Measurements from ENCODE around the gene MTRF1.
"Not testable (repeated sequence)": the region's sequence is repeated elsewhere in the genome, so short reads cannot be mapped to it uniquely, and the experiment has no call there.

MTRF1 gene

DNA sequence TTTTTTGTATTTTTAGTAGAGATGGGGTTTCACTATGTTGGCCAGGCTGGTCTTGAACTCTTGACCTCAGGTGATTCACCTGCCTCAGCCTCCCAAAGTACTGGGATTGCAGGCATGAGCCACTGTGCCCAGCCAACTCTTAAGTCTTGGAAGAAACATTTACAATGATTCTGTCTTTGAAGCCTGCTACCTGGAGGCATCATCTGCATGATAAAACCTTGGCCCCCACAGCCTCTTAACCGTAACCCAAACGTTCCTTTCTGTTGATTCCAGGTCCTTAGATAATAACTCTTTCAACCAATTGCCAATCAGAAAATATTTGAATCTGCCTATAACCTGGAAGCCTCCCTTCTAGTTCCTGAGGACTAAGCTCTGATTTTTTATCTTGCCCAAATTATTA is 15.8 kb upstream of the MTRF1 start:
- not testable (repeated sequence) for DNase-seq (ENCODE audit: low read depth in 3 of 3)

DNA sequence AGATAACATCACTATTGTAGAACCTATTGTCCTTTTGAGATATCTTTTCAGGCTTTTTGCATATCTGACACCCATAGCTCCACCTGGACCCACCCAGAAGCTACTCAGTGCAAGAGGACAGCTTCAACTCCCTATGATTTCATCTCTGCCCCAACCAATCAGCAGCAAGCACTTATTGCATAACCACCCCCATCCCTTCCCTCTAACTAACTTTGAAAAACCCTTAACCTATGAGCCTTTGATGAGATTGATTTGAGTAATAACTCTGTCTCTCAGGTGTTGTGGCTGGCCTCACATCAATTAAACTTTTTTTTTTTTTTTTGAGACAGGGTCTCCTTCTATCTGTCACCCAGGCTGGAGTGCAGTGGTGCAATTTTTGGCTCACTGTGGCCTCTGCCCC is 13.4 kb upstream of the MTRF1 start:
- DNase-seq (ENCODE audit: low read depth in 3 of 3), result no peak

DNA sequence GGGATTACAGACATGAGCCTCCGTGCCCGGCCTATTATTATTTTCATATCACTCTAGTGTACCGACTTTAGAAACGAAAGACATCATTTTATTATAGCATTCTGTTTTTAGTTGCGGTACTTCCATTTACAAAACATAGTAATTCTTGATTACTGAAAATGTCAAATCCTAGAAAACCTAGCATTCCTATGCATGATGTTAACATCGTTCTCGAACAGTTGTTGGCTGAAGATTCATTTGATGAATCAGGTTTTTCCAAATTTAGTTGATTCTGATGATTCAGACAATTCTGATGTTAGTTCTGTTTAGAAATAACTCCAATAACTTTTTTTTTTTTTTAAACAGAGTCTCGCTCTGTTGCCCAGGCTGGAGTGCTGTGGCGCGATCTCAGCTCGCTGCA is 11.5 kb upstream of the MTRF1 start:
- no peak for DNase-seq (ENCODE audit: low read depth in 3 of 3)

DNA sequence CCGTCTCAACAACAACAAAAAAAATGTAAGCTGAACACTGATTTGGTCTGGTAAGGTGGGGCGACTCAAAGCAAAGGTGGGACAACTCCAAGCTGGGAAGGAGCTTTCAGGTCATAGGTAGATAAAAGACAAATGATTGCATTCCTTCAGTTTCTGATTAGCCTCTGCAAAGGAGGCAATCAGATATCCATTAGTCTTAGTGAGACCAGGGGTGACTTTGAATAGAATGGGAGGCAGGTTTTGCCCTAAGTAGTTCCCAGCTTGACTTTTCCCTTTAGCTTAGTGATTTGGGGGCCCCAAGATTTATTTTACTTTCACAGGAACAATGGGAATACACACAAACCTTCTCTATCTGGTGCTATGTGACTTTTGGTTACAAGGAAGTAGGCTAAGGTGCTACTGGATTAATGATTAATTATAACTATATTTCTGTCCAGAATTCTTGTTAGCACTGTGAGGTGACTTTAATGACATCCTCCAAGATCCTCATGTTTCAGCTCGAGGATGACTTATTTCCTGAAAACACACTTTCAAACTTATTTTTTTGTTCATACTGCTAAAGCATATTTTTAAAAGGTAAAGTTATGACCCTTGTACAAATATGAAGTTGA is 10.6 kb upstream of the MTRF1 start:
- no peak for DNase-seq (ENCODE audit: low read depth in 3 of 3)

DNA sequence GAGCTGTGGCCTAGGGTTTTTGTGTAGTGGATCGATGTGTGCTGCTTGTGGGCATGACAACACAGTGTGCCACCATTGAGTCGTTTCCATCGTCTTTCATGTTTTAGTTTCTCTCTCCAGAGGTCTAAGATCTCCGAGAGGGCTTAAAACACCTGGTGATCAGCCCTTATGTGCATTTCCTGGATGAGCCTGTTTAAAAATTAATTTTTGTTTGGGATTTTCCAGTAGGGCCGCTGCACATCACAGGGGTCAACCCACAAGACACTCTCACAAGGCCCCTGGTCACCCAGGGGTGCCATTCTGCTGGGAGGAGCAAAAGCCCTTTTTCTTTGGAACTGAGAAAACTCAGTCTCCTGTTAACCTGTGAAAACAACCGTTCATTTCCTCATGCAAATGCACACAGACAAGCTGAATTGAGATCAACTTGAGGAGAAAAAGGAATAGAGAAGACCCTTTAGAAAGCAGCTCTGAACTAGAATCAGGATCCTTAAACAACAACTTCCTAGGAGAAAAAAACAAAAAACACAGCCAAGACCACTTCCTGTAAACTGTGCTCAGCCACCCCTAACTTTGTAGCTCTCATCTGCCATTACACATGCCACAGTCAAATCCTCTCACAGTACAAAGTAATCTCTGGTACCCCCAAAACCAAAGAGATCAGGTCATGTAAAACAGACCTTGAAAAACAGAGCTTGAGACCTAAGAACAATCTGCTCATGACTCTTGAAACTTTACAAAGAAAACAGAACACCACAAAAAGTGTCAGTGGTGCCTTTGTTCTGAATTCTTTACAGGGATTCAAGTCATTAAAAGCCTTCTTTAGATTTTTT is 8.3 kb upstream of the MTRF1 start:
- DNase-seq (ENCODE audit: low read depth in 3 of 3), result no peak

DNA sequence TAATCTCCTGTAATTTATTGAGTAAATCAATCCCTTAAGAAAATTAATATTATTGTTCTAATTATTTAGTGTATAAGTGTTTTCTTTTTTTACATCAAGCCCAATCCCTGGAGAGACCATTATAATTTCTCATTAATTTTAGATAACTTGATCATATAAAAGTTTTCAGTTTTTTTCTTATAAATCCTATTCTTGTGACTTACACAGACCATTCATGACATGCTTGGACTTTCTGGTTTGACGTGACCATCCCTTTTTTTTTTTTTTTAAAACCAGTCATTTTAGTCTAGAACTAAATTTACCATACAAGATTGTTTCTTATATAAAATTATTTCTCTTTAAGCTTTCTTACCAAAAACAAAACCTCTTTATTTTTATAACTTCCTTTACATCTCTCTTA is 5.4 kb upstream of the MTRF1 start:
- DNase-seq (ENCODE audit: low read depth in 3 of 3), result no peak

DNA sequence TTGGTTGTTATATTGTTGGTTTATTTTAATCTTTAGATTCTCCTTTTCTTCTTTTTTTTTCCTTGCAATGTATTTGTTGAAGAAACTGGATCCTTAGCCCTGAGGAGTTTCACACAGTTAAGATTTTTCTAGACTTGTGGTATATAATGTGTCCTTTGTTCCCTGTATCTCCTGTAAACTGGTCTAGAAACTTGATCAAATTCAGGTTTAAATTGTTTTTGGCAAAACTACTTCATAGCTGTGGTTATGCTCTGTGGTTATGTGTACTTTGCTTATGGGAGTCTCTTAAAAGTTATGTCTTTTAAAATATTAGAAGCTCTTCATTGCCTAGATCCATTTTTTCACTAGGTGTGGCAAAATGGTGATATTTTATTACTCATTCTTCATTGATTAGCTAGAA is 3.7 kb upstream of the MTRF1 start:
- no peak for DNase-seq (ENCODE audit: low read depth in 3 of 3)

DNA sequence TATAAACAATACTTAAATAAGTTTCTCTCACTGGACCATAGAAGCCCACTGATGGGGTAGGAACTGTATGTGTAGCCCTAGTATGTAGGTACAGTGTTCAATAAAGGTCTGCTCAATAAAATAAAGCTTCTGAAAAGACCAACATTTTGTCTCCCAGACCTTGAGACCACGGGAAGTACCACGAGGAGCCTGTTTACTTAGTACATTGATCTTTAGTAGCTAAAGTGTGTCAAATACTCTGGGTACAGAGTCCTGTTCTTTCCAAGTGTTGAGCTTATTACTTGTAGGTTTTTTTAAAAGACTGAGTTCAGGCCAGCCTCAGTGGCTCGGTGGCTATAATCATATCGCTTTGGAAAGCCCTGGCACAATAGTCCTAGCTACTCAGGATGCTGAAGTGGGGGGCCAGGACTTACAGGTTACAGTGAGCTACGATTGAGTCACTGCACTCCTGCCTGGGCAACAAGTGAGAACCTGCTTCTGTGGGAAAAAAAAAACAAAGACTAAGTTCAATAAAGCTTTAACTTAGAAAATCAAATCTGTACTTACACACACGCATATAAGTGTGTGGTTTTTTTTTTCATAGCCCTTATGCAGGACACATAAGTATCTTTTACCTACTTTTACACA is 3.4 kb downstream of the MTRF1 start:
- DNase-seq (ENCODE audit: low read depth in 3 of 3), result no peak

DNA sequence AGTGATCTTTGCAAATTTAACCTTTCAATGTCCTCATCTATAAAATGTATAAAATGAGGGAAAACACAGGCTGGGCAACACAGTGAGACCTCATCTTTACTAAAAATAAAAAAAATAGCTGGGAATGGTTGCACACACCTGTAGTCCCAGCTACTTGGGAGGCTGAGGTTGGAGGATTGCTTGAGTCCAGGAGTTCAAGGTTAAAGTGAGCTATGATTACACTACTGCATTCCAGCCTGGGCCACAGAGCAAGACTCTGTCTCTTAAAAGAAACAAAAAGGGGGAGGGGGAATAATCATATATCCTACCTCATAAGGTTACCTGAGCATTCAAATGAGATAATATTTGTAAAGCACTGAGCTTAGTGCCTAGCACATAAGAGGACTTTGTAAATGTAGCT is 5.8 kb downstream of the MTRF1 start:
- DNase-seq (ENCODE audit: low read depth in 3 of 3), result no peak

DNA sequence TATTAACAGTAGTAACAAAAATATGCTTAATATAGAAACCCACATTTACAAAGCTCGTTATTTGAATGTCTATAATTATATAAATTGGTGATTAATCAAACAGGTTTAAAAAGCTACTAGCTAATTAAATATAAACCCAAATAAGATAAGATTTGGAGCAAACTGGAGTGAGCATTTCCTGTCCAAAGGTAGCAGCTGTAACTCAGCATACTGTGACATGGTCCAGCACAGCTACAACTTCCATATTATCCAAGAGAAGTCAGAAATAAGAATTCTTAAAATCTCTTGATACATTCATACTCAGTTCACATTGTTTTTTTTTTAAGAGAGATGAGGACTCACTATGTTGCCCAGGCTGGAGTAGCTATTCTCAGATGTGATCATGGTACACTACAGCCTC is 8.5 kb downstream of the MTRF1 start:
- no peak for DNase-seq (ENCODE audit: low read depth in 3 of 3)

DNA sequence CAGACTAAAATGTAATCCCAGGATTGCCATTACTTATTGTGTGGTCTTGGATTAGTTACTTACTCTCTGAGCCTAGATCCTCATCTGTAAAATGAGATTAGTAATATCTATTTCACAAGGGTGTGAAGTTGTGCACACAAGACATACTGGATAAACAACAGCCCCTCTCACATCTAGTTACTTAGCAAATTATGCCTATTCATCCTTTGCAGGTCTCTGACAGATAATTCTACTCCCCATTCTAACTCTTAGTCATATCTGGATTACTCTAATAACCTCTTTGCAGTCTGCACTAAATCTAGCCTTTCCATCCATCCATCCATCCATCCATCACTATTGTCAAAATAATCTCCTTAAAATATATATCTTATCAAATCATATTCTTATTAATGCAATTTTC is 12.4 kb downstream of the MTRF1 start:
- no peak for DNase-seq (ENCODE audit: low read depth in 3 of 3)

DNA sequence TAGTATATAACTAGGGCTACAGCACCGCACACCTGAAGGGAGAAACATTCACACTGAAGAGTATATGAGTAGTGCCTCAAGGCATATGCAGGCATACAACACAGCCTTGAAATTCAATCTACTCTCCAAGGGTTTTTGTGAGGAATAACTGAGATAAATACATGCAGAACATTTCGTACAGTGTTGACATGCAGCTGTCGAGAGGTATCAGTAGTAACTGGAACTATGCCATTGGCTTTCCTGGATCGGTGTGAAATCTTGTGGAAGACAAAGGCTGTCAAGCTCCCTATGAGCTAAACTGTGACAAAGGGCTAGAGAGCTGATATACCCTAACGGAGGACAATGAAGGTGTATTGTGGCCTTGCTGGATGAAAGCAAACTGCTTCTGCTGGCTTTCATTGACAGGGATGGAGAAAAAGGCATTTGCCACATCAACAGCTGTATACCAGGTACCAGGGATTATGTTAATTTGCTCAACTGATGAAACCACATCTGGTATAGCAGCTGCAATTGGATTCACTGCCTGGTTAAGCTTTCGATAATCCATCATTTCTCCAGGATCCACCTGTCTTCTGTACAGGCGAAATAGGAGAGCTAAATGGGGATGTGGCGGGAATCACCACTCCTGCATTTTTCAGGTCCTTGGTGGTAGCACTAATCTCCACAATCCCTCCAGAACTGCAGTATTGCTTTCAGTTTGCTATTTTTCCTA is 16.3 kb downstream of the MTRF1 start:
- DNase-seq (ENCODE audit: low read depth in 3 of 3), result no peak

DNA sequence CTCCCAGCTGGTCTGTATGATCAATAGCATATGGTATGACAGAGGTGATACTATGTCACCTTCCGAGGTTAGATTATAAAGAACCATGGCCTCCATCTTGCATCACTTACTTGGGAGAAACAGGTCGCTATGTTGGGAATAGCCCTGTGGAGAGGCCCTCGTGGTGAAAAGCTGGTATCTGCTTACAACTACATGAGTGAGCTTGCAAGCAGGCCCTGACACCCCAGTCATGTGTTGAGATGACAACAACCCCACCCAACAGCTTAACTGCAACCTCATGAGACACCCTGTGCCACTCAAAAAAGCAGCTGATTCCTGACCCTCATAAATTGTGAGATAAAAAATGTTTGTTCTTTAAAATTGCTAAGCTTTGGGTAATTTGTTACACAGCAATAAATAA is 18.8 kb downstream of the MTRF1 start:
- no peak for DNase-seq (ENCODE audit: low read depth in 3 of 3)

DNA sequence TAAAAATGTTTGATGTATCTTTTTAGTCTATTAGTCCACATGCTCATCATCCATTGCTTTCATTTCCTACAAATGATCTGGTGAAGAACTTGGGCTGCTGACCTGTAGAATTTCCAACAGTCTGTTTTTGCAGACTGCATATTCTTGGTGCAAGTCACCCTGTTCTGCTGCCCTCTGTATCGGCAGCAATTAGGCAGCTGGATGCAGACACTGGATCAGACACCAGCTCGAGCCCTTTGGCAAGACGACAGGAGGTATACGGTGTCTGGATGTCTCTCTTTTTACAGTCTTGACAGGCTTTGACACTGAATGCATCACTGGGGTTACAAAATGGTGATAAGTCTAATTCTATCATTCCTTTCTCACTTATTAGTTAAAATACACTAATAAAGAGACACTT is 21.8 kb downstream of the MTRF1 start:
- DNase-seq (ENCODE audit: low read depth in 3 of 3), result no peak

DNA sequence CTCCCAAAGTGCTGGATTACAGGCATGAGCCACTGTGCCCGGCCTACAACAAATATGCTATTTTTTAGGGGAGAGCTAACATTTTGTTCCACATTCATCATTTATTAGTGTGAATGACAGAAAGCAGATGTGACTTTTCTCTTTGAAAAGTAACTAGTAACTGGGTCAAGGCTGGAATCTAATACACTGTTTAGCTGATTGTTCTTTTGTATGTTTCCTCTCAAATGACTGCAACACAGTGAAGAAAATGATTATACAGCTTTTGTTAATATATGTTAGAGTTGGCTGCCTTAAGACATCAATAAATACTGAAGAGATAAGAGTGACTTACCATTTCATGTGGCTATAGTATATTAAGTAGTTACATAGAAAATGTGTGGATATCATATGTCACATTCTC is 27.0 kb downstream of the MTRF1 start:
- no peak for DNase-seq (ENCODE audit: low read depth in 3 of 3)

DNA sequence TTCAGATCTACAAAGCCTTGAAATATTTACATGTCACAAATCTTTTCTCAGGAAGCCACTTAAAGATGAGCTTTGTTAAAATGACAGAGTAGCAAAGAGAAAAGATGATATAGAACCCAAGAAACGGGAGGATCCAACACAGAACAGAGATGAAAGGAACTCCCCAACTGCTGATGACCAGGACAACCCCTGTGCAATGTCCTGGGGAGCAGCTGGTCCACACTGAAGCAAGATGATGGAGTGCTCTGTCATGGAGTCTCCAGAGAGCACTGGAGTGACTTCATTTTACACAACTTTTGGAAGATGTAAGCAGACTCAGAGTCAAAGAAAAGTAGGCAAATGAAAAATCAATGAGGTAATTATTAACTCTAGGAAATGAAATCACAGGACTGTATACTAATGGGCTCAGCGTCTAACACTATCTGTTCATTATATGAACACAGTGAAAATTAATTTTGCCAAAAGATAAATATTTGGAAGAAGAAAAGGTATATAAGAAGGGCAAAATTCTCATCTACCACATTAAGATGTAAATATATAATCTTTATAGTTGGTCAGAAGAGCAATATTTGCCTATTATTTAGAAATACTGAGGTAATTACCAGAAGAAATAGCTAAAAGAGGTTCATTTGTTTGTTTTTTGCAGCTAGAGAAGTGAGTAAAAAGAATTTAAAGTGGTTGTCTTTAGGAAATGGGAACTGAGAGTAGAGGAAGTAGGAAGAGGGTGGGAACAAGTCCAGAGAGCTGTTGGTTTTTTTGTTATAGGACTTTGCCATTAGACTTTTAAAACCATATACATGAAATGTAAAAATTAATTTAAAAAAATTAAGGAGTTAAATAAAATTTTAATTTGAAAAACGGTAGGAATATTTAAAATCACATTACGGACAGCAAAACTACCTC is 30.5 kb downstream of the MTRF1 start:
- DNase-seq (ENCODE audit: low read depth in 3 of 3), result no peak

DNA sequence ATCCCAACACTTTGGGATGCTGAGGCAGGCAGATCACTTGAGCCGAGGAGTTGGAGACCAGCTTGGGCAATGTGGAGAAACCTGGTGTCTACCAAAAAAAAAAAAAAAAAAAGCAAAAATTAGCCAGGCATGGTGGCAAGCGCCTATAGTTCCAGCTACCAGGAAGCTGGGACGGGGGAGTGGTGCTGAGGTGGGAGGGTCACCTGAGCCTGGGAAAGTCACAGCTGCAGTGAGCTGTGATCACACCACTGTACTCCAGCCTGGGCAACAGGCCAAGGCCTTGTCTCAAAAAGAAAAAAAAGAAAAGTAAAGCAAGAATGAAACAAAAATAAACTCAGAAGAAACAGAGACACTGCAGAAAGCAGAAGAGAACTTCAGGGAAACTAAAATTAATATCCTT is 31.6 kb downstream of the MTRF1 start:
- DNase-seq (ENCODE audit: low read depth in 3 of 3), result no peak

DNA sequence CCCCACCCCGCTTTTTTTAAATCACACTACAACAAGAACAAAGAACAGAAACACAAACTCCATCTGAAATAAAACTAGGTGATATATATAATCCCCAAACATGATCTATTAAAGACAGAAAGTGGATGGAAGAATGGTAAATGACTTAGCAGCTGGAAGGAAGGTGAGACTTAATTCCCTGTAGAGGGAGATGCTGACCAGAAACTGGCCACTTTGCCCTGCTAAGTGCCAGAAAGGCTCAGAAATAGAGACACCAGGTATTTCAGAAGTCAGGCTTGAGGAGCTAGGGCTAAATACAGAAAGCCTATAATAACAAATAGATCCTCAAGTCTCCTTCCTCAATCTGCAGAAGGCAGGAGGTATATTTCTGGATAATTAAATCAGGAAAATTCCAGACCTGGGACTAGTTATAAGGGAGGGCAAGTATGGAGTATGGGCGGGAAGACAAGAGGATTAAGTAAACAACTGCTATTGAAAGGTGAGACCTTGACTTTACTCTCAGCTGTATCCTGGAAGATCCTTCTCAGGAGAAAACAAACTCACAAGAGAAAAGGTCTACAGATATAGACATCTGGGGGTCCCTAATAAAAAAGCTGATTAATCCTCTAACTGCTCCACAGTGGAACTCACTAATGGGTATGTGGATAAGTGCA is 32.2 kb downstream of the MTRF1 start:
- no peak for DNase-seq (ENCODE audit: low read depth in 3 of 3)

DNA sequence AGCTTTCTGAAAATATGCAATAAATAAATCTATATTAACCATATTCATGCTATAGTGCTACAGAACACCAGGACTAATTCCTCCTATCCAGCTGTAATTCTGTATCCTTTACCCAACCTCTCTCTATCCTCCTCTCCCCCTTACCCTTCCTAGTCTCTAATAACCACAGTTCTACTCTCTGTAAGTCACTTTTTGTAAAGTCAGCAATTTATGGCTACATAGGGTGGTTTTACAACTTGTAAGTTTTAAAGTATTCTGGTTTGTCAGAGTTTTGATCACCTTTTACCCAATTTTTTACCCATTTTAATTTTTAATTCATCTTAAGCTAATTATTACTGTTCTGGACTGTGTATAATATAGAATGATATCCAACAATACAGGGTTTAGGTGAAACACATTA is 34.0 kb downstream of the MTRF1 start:
- no peak for DNase-seq (ENCODE audit: low read depth in 3 of 3)

DNA sequence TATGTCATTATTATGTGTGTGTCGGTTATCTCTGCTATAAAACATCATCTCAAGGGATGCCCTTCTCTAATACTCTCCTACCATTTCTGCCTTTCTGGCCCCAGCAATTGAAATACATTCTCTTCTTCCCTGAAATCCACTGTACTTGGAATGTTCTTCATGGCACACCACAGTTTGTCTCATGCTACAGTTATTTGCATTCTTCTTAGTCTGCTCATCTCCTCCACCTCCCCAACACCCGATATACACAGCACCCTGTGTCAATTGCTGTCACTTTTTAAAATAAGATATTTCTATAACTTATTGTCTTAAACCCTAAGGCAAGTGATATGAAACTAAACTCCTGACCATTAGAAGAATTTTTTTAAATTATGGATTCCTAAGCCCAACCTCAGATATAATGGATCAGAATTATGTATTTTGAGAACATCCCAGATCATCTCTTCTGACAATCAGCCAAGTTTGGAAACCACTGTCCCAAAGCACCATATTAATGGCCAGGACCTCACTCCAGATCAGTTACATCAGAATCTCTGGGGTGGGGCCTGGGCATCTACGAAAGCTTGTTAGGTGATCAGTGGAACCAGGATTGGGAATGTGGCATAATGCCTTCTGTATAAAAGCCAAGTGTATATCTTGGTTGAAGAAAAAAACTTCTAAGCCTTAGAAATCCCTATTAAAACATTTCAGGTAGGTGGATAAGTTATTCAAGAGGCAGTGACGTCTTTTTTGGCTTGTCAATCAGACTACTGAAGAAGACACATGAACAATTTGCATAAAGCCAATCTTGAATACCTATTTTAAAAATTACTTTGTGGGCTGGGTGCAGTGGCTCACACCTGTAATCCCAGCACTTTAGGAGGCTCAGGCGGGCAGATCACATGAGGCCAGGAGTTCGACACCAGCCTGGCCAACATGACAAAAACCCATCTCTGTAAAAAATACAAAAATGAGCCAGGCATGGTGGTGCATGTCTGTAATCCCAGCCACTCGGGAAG is 39.0 kb downstream of the MTRF1 start:
- no peak for DNase-seq (ENCODE audit: low read depth in 3 of 3)
